ENCODE measurements around the gene LPIN1. TPM values are rescaled to one million over a fixed set of nuclear protein-coding genes. Genes with fewer than 3 reads are reported as not detected.

LPIN1 gene
- total and polyA plus RNA-seq, 2 experiments from 2014 or later: 34.5 to 35.3 TPM

DNA sequence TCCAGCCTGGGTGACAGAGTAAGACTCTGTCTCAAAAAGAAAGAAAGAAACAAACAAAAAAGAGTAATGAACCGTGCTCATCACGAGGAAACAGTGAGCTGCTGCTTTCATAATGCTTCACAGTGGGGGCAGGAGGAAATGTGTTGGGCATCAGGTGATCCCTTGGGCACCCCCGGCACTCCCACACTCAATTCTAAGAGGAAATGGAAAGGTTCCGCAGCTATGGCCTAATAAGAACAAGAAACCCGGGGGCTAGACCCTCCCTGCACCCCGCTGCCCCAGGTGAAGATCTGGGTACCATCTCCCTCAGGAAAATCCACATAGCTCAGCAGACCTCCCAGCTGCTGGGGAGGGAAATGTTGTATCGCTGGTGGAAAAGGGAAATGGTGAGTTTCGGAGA, 118.9 kb downstream of the LPIN1 start:
- no peak overlapping the region for H3K27ac ChIP-seq
- DNase-seq (ENCODE audit: low spot score): no peak
- H2AFZ ChIP-seq: no peak overlapping the region
- no peak overlapping the region for H3K4me2 ChIP-seq
- no peaks in the 10 kb centered on the region for H3K79me2 ChIP-seq
- TF ChIP-seq EZH2phosphoT487 (IDR thresholded peaks at IDR 0.05; ENCODE audit: low read depth, severe bottlenecking, unreplicated experiment) (no peak), CTCF (IDR thresholded peaks at IDR 0.05; ENCODE audit: poor library complexity) (no peak), EZH2 (IDR thresholded peaks at IDR 0.05; ENCODE audit: borderline replicate concordance) (no peak)
- H3K4me3 ChIP-seq: no peak overlapping the region
- H3K9me3 ChIP-seq (ENCODE audit: low read depth): no peaks in the 10 kb centered on the region
- peaks cover 5% of the 10 kb centered on the region for H3K27me3 ChIP-seq
- H3K4me1 ChIP-seq (ENCODE audit: insufficient read depth): no peaks in the 10 kb centered on the region
- 89% methylated on average over 8 of the region's 8 CpGs for WGBS (ENCODE audit: low lambda C conversion rate, missing lambda C conversion rate)
- no peaks in the 10 kb centered on the region for H3K9me2 ChIP-seq (replicated peaks; ENCODE audit: insufficient read depth)
- no peaks in the 10 kb centered on the region for H4K20me1 ChIP-seq (ENCODE audit: insufficient read depth, poor library complexity, severe bottlenecking)
- H3K36me3 ChIP-seq (replicated peaks; ENCODE audit: insufficient read depth, low read depth): no peaks in the 10 kb centered on the region

DNA sequence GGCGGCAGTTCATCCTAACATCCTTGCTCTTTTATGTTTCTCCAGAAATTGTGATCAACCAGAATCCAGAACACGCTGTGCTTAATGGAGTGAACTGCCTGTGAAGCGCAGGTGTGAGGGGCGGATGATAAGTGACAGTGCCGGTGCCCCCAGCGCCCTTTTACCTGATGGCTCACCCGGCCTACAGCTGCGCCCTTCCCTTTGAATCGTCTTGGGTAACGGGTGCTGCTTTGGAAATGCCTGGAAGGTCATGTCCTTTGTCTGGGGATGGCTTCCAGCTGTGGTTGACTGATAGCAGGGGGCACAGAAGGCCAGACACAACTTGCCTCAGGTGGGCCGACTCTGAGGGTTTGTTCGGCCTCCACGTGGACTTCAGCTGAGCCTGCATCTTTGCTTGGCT, 119.4 kb downstream of the LPIN1 start:
- no peak for DNase-seq (ENCODE audit: low spot score)
- H3K4me2 ChIP-seq: no peak overlapping the region
- H3K27ac ChIP-seq: no peak overlapping the region
- whole genome bisulfite sequencing (ENCODE audit: low lambda C conversion rate, missing lambda C conversion rate): 91% methylated on average over 13 of the region's 13 CpGs
- H4K20me1 ChIP-seq (ENCODE audit: insufficient read depth, poor library complexity, severe bottlenecking): no peaks in the 10 kb centered on the region
- no peaks in the 10 kb centered on the region for H3K9me2 ChIP-seq (replicated peaks; ENCODE audit: insufficient read depth)
- H3K4me1 ChIP-seq (ENCODE audit: insufficient read depth): no peaks in the 10 kb centered on the region
- TF ChIP-seq EZH2 (IDR thresholded peaks at IDR 0.05; ENCODE audit: borderline replicate concordance): no peak
- no peak for TF ChIP-seq CTCF (IDR thresholded peaks at IDR 0.05; ENCODE audit: poor library complexity)
- TF ChIP-seq EZH2phosphoT487 (IDR thresholded peaks at IDR 0.05; ENCODE audit: low read depth, severe bottlenecking, unreplicated experiment): no peak
- no peaks in the 10 kb centered on the region for H3K36me3 ChIP-seq (replicated peaks; ENCODE audit: insufficient read depth, low read depth)
- H3K79me2 ChIP-seq: no peaks in the 10 kb centered on the region
- no peak overlapping the region for H3K4me3 ChIP-seq
- H3K9me3 ChIP-seq (ENCODE audit: low read depth): no peaks in the 10 kb centered on the region
- no peak overlapping the region for H2AFZ ChIP-seq
- peaks cover 5% of the 10 kb centered on the region for H3K27me3 ChIP-seq

DNA sequence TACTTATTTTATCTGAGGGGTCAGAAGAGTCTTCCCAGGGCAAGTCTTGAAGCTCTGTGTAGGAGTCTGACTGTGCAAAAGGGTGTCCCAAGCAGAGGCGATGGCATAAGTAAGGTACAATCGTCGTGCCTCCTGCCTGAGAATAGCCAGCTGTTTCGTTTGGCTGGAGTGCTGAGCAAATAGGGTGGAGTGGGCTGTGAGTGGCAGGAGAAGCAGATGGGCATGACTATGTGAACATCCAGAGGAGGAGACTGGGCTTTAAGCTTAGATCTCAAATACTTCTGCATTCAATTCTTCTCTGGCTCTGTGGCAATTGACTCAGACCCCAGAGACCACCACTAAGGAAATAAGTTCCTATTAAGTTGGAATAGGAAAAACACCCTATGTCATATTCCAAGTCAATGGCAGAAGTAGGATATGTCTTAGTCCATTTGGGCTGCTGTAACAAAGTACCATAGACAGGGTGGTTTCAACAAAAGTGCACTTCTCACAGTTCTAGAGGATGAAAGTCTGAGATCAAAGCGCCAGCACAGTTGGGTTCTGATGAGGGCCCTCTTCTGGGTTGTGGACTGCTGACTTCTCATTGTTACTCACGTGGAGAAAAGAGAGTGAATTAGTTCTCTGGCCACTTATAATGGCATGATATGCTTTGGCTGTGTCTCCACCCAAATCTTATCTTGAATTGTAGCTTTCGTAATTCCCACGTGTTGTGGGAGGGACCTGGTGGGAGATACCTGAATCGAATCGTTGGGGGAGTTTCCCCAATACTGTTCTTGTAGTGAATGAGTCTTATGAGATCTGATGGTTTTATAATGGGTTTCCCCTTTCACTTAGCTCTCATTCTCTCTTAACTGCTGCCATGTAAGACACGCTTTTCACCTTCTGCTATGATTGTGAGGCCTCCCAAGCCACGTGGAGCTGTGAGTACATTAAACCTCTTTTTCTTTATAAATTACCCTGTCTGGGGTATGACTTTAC, 120.2 kb downstream of the LPIN1 start:
- Histone ChIP-seq H3K9me3 (ENCODE audit: low read depth) (no peaks in the 10 kb centered on the region), H3K9me2 (replicated peaks; ENCODE audit: insufficient read depth) (no peaks in the 10 kb centered on the region), H4K20me1 (ENCODE audit: insufficient read depth, poor library complexity, severe bottlenecking) (no peaks in the 10 kb centered on the region), H3K79me2 (no peaks in the 10 kb centered on the region), H2AFZ (no peak overlapping the region), H3K27ac (no peak overlapping the region), H3K36me3 (replicated peaks; ENCODE audit: insufficient read depth, low read depth) (no peaks in the 10 kb centered on the region), H3K4me2 (no peak overlapping the region), H3K4me1 (ENCODE audit: insufficient read depth) (no peaks in the 10 kb centered on the region), H3K27me3 (peaks cover 5% of the 10 kb centered on the region), H3K4me3 (no peak overlapping the region)
- DNase-seq (ENCODE audit: low spot score): no peak
- 83% methylated on average over 12 of the region's 12 CpGs for WGBS (ENCODE audit: low lambda C conversion rate, missing lambda C conversion rate)
- TF ChIP-seq EZH2phosphoT487 (IDR thresholded peaks at IDR 0.05; ENCODE audit: low read depth, severe bottlenecking, unreplicated experiment) (no peak), CTCF (IDR thresholded peaks at IDR 0.05; ENCODE audit: poor library complexity) (no peak), EZH2 (IDR thresholded peaks at IDR 0.05; ENCODE audit: borderline replicate concordance) (no peak)
